ENCODE data around the gene PIEZO1. TPM values are rescaled to one million over a fixed set of nuclear protein-coding genes. Genes with fewer than 3 reads are reported as not detected.

PIEZO1 gene
- total RNA-seq, 1 donor from 2014 or later: 37.7 TPM

DNA sequence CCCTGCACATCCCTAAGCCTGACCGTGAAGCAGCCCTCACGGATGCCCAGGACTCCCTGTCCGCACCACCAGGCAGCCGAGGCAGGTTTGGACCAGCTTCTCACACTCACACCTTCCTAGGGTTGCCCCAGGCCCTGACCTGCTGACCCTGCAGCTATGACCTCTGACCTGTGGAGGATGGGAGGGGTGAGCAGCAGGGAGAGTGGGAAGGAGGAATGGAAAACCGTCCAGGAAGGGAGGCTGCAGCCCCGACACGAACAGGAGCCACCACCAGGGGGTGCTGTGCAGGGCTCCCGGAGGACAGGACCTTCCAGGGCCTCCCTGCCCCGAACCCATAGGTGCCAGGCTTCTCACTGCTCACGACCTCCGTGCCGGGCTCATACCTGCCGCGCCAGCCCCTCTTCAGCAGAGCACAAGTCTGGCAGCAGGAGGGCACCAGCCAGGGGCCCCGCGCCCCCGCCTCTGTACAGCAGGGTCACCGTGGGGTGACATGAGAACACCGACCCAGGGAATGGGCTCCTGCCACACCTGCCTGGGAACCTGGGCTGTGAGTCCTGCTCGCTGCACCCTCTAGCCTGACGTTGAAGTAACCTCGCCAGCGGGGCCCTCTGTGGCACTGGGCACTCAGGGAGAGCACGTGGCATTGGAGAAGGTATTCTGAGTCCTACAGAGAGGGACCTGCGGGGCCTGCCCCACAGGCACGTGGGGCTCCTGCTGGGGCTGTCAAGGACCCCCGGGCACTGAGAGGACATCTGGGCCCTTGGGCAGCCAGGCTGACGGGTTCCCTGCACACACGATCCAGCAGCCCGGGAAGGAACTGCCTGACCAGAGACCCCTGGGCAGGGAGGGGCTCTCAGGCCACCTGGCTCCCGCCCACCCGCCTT, 41.1 kb downstream of the PIEZO1 start:
- Mint-ChIP-seq H3K4me1 (ENCODE audit: low read depth) (no peaks in the 10 kb centered on the region), H3K9me3 (ENCODE audit: low read depth) (no peaks in the 10 kb centered on the region)

DNA sequence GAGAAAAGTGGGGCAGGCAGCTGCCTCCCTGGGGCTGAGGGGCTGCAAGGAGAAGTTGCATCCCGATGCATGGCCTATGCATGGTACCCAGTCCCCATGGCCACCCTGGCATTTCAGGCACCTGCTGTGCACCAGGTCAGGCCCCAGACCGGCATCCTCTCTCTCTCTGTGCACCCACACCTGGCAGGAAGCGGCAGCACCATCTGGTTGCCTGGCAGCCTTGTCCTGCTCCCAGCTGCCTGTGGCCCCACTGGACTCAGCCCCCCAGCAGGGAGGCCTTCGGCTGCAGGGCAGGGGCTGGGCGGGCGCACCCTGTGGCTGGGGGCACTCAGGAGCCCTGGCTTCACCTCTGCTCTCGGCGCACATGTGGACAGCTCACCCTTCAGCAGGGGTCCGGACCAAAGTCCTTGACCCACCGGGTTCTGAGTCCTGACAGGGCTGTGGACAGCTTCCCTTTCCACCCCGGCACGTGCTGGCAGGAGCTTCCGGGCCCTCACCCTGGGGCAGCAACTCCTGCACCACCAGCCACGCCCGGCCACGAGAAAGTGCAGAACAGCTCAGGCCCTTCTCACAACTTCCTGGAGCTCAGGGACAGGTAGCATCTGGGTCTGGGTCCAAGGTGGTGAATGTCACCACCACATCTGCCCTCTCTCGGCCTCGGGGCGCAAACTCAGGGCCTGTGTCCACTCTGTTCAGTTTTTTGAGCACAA, 42.0 kb downstream of the PIEZO1 start:
- DNase-seq (ENCODE audit: low spot score, unreplicated experiment): no peak
- TF ChIP-seq, protein P1, sequence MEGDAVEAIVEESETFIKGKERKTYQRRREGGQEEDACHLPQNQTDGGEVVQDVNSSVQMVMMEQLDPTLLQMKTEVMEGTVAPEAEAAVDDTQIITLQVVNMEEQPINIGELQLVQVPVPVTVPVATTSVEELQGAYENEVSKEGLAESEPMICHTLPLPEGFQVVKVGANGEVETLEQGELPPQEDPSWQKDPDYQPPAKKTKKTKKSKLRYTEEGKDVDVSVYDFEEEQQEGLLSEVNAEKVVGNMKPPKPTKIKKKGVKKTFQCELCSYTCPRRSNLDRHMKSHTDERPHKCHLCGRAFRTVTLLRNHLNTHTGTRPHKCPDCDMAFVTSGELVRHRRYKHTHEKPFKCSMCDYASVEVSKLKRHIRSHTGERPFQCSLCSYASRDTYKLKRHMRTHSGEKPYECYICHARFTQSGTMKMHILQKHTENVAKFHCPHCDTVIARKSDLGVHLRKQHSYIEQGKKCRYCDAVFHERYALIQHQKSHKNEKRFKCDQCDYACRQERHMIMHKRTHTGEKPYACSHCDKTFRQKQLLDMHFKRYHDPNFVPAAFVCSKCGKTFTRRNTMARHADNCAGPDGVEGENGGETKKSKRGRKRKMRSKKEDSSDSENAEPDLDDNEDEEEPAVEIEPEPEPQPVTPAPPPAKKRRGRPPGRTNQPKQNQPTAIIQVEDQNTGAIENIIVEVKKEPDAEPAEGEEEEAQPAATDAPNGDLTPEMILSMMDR (IDR thresholded peaks at IDR 0.05; ENCODE audit: unreplicated experiment): no peak
- no peak overlapping the region for H3K27ac Mint-ChIP-seq
- H3K27me3 Mint-ChIP-seq: peaks cover 3% of the 10 kb centered on the region
- no peaks in the 10 kb centered on the region for H3K4me1 Mint-ChIP-seq (ENCODE audit: low read depth)
- no peak overlapping the region for H3K4me3 Mint-ChIP-seq (ENCODE audit: low read depth)
- H3K9me3 Mint-ChIP-seq (ENCODE audit: low read depth): no peaks in the 10 kb centered on the region
- H3K36me3 Mint-ChIP-seq (ENCODE audit: insufficient read depth): no peaks in the 10 kb centered on the region

More for the DNA sequence above, 41.1 kb downstream of the PIEZO1 start:
- DNase-seq (ENCODE audit: low spot score, unreplicated experiment): peak; percentile 81
- Mint-ChIP-seq H3K27me3 (peaks cover under 1% of the 10 kb centered on the region), H3K36me3 (ENCODE audit: insufficient read depth) (no peaks in the 10 kb centered on the region), H3K4me3 (ENCODE audit: low read depth) (no peak overlapping the region), H3K27ac (no peak overlapping the region)
- TF ChIP-seq, protein P1 (IDR thresholded peaks at IDR 0.05; ENCODE audit: unreplicated experiment): peak; percentile 95

DNA sequence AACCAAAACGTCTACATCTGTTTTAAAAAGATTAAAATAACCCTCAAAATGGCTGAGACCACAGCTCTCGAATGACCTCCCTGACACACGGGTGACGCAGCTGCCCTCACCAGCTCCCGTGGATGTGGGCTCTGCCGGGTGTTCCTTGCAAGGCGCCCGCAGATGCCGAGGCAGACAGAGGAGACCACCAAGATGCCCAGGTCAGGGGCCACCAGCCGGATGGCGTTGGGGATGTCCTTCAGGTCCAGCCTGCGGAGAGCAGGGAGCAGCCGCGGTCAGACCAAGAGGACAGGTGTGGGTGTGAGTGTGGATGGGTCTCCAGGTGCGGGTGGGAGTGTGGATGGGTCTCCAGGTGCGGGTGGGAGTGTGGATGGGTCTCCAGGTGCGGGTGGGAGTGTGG, 43.7 kb downstream of the PIEZO1 start:
- Mint-ChIP-seq H3K27ac (no peak overlapping the region), H3K4me1 (ENCODE audit: low read depth) (no peaks in the 10 kb centered on the region), H3K4me3 (ENCODE audit: low read depth) (no peak overlapping the region), H3K9me3 (ENCODE audit: low read depth) (no peaks in the 10 kb centered on the region), H3K27me3 (peaks cover 3% of the 10 kb centered on the region), H3K36me3 (ENCODE audit: insufficient read depth) (no peaks in the 10 kb centered on the region)
- TF ChIP-seq, protein P1 (IDR thresholded peaks at IDR 0.05; ENCODE audit: unreplicated experiment): no peak
- DNase-seq (ENCODE audit: low spot score, unreplicated experiment): no peak

DNA sequence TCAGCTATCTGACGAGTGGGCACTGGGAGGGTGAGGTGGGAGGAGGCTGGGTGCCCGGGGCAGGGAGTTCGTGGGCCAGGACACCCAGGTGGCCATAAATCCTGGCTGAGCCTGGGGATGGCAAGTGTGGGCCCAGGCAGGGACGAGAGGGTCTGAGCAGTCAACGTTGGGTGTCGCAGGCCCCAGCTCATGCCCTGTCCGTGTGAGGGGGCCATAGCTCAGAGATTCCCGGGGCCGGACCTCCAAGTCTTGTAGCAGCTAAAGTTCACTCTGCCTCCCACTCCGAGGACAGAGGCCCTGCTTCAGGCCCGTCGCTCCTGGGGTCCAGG, 44.3 kb downstream of the PIEZO1 start:
- Mint-ChIP-seq H3K27ac (no peak overlapping the region), H3K9me3 (ENCODE audit: low read depth) (no peaks in the 10 kb centered on the region), H3K36me3 (ENCODE audit: insufficient read depth) (no peaks in the 10 kb centered on the region), H3K4me3 (ENCODE audit: low read depth) (no peak overlapping the region), H3K27me3 (peaks cover 3% of the 10 kb centered on the region), H3K4me1 (ENCODE audit: low read depth) (no peaks in the 10 kb centered on the region)
- TF ChIP-seq, protein P1 (IDR thresholded peaks at IDR 0.05; ENCODE audit: unreplicated experiment): no peak
- no peak for DNase-seq (ENCODE audit: low spot score, unreplicated experiment)

DNA sequence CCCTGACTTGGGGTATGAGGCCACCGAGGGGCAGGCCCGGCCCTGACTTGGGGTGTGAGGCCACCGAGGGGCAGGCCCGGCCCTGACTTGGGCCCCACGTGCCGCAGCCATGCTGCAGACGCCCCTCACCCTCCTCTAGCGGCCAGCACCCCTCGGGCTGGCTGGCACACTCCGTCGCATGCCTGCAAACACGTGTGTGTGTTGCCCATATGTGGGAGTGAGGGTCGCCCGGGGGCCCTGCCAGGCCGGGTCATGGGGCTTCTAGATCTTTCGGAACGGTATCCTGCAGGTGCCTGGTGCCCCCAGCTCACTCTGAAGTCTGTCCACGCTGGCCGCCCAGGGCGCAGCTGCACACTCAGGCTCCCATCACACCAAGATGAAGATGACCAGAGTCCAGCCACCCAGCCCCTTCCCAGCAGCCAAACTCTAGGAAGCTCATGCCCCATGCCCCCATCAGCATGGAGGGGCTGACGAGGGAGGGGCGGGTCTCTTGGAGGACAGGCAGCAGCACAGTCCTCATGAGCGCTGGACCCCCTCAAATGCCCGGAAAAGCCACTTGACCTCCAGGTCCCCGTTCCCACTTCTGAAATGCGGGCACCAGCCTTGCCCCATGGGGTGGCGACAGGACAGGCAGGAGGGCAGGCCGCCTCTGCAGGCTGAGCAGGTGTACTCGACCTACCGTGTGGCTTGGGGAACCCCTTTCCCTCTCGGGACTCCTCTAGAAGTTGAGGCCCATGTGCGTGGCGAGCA, 44.9 kb downstream of the PIEZO1 start:
- TF ChIP-seq, protein P1 (IDR thresholded peaks at IDR 0.05; ENCODE audit: unreplicated experiment): no peak
- Mint-ChIP-seq H3K4me1 (ENCODE audit: low read depth) (no peaks in the 10 kb centered on the region), H3K9me3 (ENCODE audit: low read depth) (no peaks in the 10 kb centered on the region), H3K27ac (no peak overlapping the region), H3K27me3 (peaks cover 3% of the 10 kb centered on the region), H3K36me3 (ENCODE audit: insufficient read depth) (no peaks in the 10 kb centered on the region), H3K4me3 (ENCODE audit: low read depth) (no peak overlapping the region)
- no peak for DNase-seq (ENCODE audit: low spot score, unreplicated experiment)
